ENCODE measurements around the gene CSNK2B. TPM values are rescaled to one million over a fixed set of nuclear protein-coding genes. Genes with fewer than 3 reads are reported as not detected.
A peak's percentile ranks its signal among the peaks of the same experiment; 100 is the strongest.

The CSNK2B gene
- total and polyA plus RNA-seq, 9 of the 15 experiments (the other 6 are each of a cell fraction or from before 2014, with no cell fraction given) = 120 to 1,126 (median 529) TPM

GRCh38 chr6:31665501-31666336 is at the start of gene CSNK2B (continued):
- TF ChIP-seq TAL1 (IDR thresholded peaks at IDR 0.05) (no peak), NCOA6 (IDR thresholded peaks at IDR 0.05) (no peak), ZZZ3 (IDR thresholded peaks at IDR 0.05) (no peak), SMAD4 (CRISPR knock-in tag; conservative IDR thresholded peaks at IDR 0.05) (peak; percentile 57), JUND (IDR thresholded peaks at IDR 0.05; ENCODE audit: borderline replicate concordance, low read depth, low read length) (peak; percentile 80), JUND (tag; IDR thresholded peaks at IDR 0.05; ENCODE audit: borderline replicate concordance, low read depth, low read length) (peak; percentile 19; the same call in 1 of the 3 replicates), SMARCC2 (IDR thresholded peaks at IDR 0.05; ENCODE audit: low read depth) (no peak; the same call in 1 of the 2 replicates), GATAD2A (IDR thresholded peaks at IDR 0.05) (no peak), RBM17 (IDR thresholded peaks at IDR 0.05; ENCODE audit: borderline replicate concordance, low read depth, low read length) (no peak), RBM34 (IDR thresholded peaks at IDR 0.05; ENCODE audit: borderline replicate concordance, insufficient read depth, low read length) (no peak), ZNF76 (CRISPR knock-in tag; IDR thresholded peaks at IDR 0.05; ENCODE audit: borderline replicate concordance) (peak; percentile 31; the same call in 1 of the 2 replicates), MED1 (CRISPR knock-in tag; IDR thresholded peaks at IDR 0.05; ENCODE audit: borderline replicate concordance) (no peak), DPF2 (IDR thresholded peaks at IDR 0.05) (peak; percentile 50; the same call in 1 of the 2 replicates), HBP1 (CRISPR knock-in tag; IDR thresholded peaks at IDR 0.05) (peak; percentile 62), HMGN3 (IDR thresholded peaks at IDR 0.05; ENCODE audit: borderline replicate concordance, extremely low read depth, insufficient read length, low read depth, low read length) (no peak), BACH1 (tag; IDR thresholded peaks at IDR 0.05) (no peak), FUS (optimal IDR thresholded peaks at IDR 0.05; ENCODE audit: low read depth, low read length) (no peak), SIN3B (IDR thresholded peaks at IDR 0.05; ENCODE audit: low read depth) (no peak), YBX1 (IDR thresholded peaks at IDR 0.05) (no peak)
- TF ChIP-seq, protein P1, sequence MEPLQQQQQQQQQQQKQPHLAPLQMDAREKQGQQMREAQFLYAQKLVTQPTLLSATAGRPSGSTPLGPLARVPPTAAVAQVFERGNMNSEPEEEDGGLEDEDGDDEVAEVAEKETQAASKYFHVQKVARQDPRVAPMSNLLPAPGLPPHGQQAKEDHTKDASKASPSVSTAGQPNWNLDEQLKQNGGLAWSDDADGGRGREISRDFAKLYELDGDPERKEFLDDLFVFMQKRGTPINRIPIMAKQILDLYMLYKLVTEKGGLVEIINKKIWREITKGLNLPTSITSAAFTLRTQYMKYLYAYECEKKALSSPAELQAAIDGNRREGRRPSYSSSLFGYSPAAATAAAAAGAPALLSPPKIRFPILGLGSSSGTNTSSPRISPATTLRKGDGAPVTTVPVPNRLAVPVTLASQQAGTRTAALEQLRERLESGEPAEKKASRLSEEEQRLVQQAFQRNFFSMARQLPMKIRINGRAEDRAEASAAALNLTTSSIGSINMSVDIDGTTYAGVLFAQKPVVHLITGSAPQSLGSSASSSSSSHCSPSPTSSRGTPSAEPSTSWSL (CRISPR knock-in tag; IDR thresholded peaks at IDR 0.05; ENCODE audit: borderline replicate concordance) = peak; percentile 83; the same call in 1 of the 2 replicates
- TF ChIP-seq, protein P2, sequence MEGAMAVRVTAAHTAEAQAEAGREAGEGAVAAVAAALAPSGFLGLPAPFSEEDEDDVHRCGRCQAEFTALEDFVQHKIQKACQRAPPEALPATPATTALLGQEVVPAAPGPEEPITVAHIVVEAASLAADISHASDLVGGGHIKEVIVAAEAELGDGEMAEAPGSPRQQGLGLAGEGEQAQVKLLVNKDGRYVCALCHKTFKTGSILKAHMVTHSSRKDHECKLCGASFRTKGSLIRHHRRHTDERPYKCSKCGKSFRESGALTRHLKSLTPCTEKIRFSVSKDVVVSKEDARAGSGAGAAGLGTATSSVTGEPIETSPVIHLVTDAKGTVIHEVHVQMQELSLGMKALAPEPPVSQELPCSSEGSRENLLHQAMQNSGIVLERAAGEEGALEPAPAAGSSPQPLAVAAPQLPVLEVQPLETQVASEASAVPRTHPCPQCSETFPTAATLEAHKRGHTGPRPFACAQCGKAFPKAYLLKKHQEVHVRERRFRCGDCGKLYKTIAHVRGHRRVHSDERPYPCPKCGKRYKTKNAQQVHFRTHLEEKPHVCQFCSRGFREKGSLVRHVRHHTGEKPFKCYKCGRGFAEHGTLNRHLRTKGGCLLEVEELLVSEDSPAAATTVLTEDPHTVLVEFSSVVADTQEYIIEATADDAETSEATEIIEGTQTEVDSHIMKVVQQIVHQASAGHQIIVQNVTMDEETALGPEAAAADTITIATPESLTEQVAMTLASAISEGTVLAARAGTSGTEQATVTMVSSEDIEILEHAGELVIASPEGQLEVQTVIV (CRISPR knock-in tag; IDR thresholded peaks at IDR 0.05; ENCODE audit: borderline replicate concordance) = no peak
- TF ChIP-seq, protein P3, sequence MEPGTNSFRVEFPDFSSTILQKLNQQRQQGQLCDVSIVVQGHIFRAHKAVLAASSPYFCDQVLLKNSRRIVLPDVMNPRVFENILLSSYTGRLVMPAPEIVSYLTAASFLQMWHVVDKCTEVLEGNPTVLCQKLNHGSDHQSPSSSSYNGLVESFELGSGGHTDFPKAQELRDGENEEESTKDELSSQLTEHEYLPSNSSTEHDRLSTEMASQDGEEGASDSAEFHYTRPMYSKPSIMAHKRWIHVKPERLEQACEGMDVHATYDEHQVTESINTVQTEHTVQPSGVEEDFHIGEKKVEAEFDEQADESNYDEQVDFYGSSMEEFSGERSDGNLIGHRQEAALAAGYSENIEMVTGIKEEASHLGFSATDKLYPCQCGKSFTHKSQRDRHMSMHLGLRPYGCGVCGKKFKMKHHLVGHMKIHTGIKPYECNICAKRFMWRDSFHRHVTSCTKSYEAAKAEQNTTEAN (CRISPR knock-in tag; IDR thresholded peaks at IDR 0.05) = peak; percentile 6; the same call in 1 of the 2 replicates
